GM18502 (cell line): ENCODE data around the gene RGS1.

Experiments
- ATAC-seq: cut with Tn5 transposase; IDR thresholded peaks from one replicate; pipeline ENCODE4 v1.9.1; 2021; ENCODE audit warnings: mild to moderate bottlenecking; ENCODE audit not compliant: unreplicated experiment, poor library complexity

RGS1 gene

DNA sequence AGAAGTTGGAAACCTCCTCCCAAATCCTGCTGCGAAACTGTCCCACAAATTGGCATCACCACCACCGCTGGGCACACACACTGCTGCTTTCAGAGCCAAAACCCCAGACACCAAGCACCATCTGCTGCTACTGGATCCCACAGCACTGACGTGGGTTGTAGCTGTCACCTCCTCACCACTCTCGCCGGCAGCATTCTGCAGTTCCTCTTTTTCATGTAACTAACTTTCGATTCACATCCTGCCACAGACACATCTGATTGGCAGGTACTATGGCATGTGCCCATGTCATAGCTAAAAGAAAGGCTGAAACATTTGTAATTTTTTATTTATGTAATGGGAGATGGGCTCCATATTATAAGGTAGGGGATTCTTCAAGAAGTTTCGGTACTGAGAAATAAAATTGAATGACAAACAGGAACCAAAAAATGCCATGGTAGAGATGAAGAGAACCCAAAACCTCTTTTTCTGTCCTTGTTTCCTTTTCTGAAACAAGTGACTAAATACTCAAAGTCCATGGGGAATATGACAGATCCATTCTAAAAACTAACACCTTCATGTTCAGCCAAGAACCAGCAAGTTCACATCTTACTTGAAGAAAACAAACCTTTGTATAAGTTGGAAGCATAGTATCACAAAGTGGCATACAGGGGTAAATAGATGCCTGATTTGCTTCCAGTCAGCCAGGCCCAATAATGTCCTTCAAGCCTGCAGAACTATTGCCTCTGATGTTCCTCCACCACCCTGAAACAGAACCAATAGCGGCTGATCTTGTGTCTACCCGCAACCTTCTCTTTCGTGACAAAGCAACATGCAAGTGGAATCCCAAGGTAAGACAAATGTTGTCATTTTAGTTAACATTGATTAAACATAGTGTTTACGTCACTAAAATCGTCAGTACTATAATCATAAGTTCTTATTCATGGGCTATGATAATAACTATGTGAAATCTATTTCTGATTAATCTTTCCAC, 33.8 kb downstream of the RGS1 start:
- peak; percentile 99 for ATAC-seq

DNA sequence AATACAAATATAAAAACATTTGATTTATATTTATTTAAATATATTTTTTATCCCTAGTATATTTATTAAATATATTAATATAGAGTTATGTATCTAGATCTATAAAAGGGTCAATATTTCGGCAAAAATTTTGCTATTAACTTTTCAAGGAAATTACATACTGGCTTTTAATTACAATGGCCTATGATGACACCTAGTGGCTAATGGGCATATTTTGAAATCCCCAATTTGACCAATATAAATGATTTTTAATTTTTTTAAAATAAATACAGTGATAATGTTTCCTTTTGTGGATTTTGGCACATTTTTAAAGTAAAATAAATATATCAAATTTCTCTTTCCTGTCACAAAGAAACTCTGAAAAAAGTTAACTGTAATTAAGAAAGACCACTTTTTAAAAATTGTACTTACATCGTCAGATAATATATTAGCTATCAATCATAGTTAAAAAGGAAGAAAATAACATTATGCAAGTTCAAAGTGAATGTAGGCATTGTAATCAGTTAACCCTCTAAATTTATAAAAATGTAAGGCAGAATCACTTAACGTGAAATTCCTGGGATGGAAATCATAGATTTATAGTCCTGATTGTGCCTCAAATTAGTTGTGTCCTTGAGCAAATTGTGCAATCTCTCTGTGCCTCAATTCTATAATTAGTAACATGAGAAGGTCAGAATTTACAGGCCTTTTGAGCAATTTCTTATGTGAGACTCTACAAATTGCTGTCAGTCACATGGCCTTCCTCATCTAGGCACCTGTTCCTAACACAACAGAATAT, 34.7 kb downstream of the RGS1 start:
- no peak for ATAC-seq

DNA sequence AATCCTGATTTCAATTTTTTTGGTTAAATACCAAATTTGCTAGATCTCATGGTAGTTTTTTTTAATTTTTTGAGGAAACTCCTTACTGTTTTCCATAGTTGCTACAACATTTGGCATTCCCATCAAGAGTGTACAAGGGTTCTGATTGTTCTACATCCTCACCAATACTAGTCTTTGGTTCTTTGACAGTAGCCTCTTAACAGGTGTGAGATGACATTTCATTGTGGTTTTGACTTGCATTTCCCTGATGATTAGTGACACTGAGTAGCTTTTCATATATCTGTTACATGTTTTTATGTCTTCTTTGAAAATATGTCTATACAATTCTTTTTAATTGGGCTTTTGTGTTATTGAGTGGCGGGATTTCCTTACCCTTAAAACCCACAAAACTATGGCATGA, 39.5 kb downstream of the RGS1 start:
- peak; percentile 57 for ATAC-seq

DNA sequence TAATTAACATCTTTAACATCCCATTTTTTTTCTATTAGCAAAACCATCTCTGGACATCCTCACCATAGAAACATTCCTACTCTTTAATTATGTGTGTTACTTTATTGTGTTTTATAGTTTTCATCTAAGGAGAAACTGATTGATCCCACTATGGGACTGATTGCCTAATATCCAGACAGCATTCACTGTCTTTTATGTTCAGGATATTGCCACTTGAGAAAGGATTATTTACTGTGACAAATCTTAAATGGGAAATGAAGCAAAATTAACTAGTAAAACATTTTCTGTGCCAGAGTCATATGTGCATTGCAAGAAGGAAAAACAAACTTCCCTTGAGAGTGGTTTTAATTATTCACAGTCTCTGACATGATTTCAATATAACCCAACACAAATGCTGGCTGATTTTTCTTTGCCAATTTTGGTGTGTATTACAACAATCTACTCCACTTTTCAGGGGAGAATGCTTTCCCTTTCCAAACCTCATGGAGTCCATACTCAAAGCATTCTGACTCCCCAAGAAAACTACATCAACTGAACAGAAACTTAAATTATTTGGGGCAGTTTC, 44.6 kb downstream of the RGS1 start:
- ATAC-seq, result no peak

DNA sequence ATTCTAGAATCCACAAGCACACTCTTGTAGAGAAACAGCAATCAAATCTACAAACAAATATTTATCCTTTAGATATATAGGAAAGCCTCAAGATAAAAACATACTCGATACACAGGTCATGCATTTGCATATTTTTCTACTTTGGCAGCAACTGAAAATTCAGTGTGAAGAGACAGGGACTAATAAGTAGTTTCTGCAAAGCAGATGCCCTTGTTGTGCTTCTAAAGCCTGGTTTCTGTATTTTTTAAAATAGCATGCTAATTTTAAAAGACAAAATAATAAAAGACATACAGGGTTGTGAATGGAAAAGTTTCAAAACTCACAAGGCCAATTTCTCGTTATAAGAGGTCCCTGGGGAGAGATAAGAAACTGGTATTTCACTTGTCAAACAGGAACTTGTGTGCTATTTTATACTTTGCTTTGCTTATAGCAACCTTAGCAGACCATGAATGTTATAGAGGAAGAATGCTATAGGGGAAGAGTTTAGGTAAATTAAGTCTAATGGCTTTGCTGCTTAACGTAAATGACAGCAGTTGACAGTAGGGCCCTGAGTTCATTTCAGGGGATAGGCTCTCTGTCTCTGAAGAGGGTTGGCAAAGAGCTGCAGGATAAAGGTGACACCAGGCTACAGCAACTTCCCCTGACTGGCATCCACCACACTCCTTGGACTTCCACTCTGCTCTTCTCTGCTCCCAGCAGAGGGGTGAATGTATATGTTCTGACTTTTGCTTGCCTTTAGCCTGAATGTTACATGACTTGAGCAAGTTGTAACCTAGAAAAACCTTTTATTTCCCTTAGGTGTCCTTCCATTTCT, 51.0 kb downstream of the RGS1 start:
- peak; percentile 89 for ATAC-seq

DNA sequence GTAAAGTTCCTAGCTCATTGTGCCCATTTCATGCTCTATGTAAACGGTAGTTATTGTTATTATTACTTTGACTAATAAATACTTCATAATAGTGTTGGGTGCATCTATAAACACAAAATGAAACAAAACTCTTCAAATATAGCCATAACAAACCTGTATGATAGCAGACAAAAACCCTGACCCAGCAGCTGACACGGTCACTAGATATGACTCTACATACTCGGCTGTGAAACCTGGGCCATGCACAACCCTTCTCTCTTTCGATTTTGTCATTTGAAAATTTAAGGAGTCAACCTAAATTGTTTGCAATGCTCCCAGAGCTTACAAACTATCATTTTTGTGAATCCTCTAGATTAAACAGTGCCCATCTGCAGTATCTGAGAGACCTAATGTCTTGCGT, 52.3 kb downstream of the RGS1 start:
- ATAC-seq, result no peak

DNA sequence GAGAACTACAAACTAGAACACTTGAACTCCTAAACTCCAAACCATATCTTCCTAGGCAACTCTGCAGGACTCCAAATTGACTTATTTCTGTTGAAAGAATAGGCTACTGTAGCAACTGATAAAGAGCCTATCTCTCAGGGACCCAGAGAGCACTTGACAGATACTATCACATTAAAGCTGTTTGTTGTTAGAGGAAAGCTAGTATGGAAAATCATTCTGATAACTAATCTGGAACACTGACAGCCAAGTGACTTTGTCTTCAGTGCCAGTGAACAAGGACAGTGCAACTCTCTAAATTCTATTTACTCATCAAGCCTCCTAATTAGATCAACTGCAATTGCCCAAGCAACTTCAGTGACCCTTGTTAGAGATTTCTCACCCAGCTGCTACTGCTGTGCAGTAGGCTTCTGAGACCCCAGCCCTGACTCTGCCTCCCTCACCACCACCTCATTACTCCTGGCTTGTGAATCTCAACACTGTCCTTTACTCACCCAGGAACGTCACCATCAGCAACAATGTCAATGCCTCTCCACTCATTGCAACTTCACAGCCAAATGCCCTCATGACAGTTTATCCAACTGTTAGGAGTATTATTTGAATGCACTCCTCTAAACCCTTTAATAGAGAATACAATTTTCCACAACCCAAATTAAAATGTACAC, 53.0 kb downstream of the RGS1 start:
- ATAC-seq, result no peak

DNA sequence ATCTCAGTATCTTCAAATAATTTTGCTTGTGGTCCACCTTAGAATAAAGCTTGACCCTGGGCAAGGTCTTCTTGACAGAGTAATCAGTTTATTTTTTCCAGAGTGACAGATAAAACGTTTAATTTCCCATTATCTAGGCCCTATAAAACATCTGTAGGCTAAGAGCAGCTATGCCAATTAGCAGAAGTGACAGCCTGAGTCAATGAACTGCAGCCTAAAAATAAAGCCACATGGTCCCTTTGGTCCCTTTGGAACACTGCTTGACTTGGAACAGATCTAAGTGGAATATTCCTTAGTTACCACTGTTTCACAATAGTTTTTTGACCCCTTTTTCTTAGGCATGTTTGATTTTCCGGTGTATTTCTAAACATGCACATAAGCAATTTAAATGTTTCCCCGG, 54.0 kb downstream of the RGS1 start:
- ATAC-seq, result no peak
